Adrenal gland (tissue), 12 donors: ENCODE data around the gene APBA2. TPM values are rescaled to one million over a fixed set of nuclear protein-coding genes. Genes with fewer than 3 reads are reported as not detected.

Experiments
- DNase-seq, 7 donors: peaks; one replicate each; pipeline ENCODE4 v3.0.0-alpha.2; 2019 to 2020
- H3K27ac ChIP-seq, 5 donors: fragments of 200-600 bp; sonication (generic) in 4 of 5; 1 replicate in 3 of 5; 2 replicates in 2 of 5; pipeline versions ENCODE4 v1.5.1 to v1.8.0; 2016 to 2020; ENCODE audit warnings: mild to moderate bottlenecking in 1 of 5
- H3K27me3 ChIP-seq: fragments of 200-600 bp; 2 replicates; pipeline ENCODE4 v1.8.0; 2021
- H3K36me3 ChIP-seq, 2 donors: fragments of 200-600 bp; replicated peaks in 1 of 2; 1 replicate in 1 of 2; 2 replicates in 1 of 2; pipeline versions ENCODE4 v1.5.1 to v1.8.0; 2018 to 2022
- H3K4me1 ChIP-seq, 2 donors: fragments of 200-600 bp; replicated peaks in 1 of 2; 1 replicate in 1 of 2; 2 replicates in 1 of 2; pipeline versions ENCODE4 v1.5.1 to v1.8.0; 2018 to 2021
- H3K4me3 ChIP-seq, 4 donors: fragments of 200-600 bp; sonication (generic) in 3 of 4; one replicate each; pipeline ENCODE4 v1.5.1; 2016 to 2018
- H3K9me3 ChIP-seq, 3 donors: fragments of 200-600 bp; sonication (generic) in 1 of 3; replicated peaks in 1 of 3; 1 replicate in 2 of 3; 2 replicates in 1 of 3; pipeline versions ENCODE4 v1.5.1 to v1.8.0; 2016 to 2021
- CTCF ChIP-seq, 6 experiments: fragments of 450-650 bp in 4 of 6; fragments of 200-600 bp in 2 of 6; sonication (generic) in 1 of 6; IDR thresholded peaks; 1 replicate in 5 of 6; 2 replicates in 1 of 6; pipeline versions ENCODE4 v1.5.1 to v1.8.0; 2016 to 2021; ENCODE audit warnings: antibody characterized with exemption in 6 of 6, mild to moderate bottlenecking in 2 of 6, moderate library complexity in 1 of 6
- POLR2A ChIP-seq, 2 donors: fragments of 450-650 bp; IDR thresholded peaks; one replicate each; pipeline ENCODE4 v1.6.1; 2017; ENCODE audit warnings: antibody characterized with exemption in 2 of 2, mild to moderate bottlenecking in 2 of 2, moderate library complexity in 1 of 2
- WGBS, 4 donors: extraction: QIAGEN DNeasy Blood & Tissue Kit in 2 of 4; methylation state at CpG; one replicate each; pipeline versions ENCODE4 v1.1.5 to v1.1.7; 2013 to 2017; 5-methylcytosine and 5-hydroxymethylcytosine counted together
- intact Hi-C, 2 donors: fragments of 100-400 bp; cut with DNase I; formaldehyde crosslinking; loops; one replicate each; pipeline versions ENCODE4 v1.14.1 to v1.15.0; 2022 to 2023
- polyA plus RNA-seq, 3 donors: library from polyadenylated mRNA; stranded (reverse); fragments of 200-250 nt in 2 of 3; fragments of 350-450 nt in 1 of 3; fragmentation: Illumina TruSeq in 1 of 3; extraction: RNeasy Lipid Tissue Mini Kit (QIAGEN cat#74804) in 1 of 3; gene quantifications; one replicate each; pipeline ENCODE4 v1.2.3, GENCODE V29; 2013 to 2014
- total RNA-seq, 9 donors: library from RNA; depleted of rRNA in 4 of 9; stranded (reverse); fragments of >200 nt in 4 of 9; fragments of 120-200 nt in 1 of 9; fragmentation: NEBNext Ultra II Directional in 1 of 9; extraction: Animal tissue kit (Norgen Biotek cat#: 25700) in 1 of 9; gene quantifications; one replicate each; pipeline versions ENCODE4 v1.1.0 to v1.2.4, GENCODE V29; 2013 to 2023
- donor health status: healthy with polysubstance abuse.
- donor health status: Bipolar disorder and iron deficiency.
- donor health status: DM: yes; HTN: yes; CAD: no.
- donor health status: DM: no; HTN: no; CAD: no.
- donor health status: DM: no; HTN: no; CAD: no.
- donor health status: DM: yes; HTN: yes; CAD: no.

APBA2 gene
- total and polyA plus RNA-seq, 12 donors: 2.1 to 13.2 (median 4.7) TPM

GRCh38 chr15:29054171-29055045 is 168.6 kb downstream of the APBA2 start:
- Histone ChIP-seq H3K9me3 (no peaks in the 10 kb centered on the region), H3K27ac (no peak overlapping the region), H3K4me3 (no peak overlapping the region), H3K36me3 (no peaks in the 10 kb centered on the region), H3K27me3 (no peaks in the 10 kb centered on the region), H3K4me1 (no peaks in the 10 kb centered on the region)
- no peak for DNase-seq
- intact Hi-C loops: no loop called here
- 92 to 93% (median 92%) methylated on average over 3 to 34 of the region's 34 CpGs for WGBS, 4 donors
- no peak for TF ChIP-seq POLR2A (IDR thresholded peaks at IDR 0.05)
- TF ChIP-seq CTCF (IDR thresholded peaks at IDR 0.05): no peak

- 75 to 82% (median 80%) methylated on average over 7 of the region's 7 CpGs for WGBS, 4 donors
- intact Hi-C loops: no loop called here
- DNase-seq: no peak
These were observed 170.1 kb downstream of the APBA2 start for GRCh38 chr15:29055876-29056275.

GRCh38 chr15:29056839-29057450 is 171.2 kb downstream of the APBA2 start:
- no peak for DNase-seq
- TF ChIP-seq POLR2A (IDR thresholded peaks at IDR 0.05) (no peak), CTCF (IDR thresholded peaks at IDR 0.05) (no peak)
- Histone ChIP-seq H3K4me1 (no peaks in the 10 kb centered on the region), H3K27ac (no peak overlapping the region), H3K4me3 (no peak overlapping the region), H3K27me3 (no peaks in the 10 kb centered on the region), H3K36me3 (no peaks in the 10 kb centered on the region), H3K9me3 (no peaks in the 10 kb centered on the region)
- intact Hi-C loops: no loop called here
- 68 to 80% (median 72%) methylated on average over 3 to 4 of the region's 4 CpGs for WGBS, 4 donors

More at GRCh38 chr15:29055876-29056275, 170.1 kb downstream of the APBA2 start:
- no peaks in the 10 kb centered on the region for H3K9me3 ChIP-seq
- no peaks in the 10 kb centered on the region for H3K4me1 ChIP-seq
- H3K27me3 ChIP-seq: no peaks in the 10 kb centered on the region
- H3K27ac ChIP-seq: no peak overlapping the region
- TF ChIP-seq POLR2A (IDR thresholded peaks at IDR 0.05) (no peak), CTCF (IDR thresholded peaks at IDR 0.05) (no peak)
- H3K4me3 ChIP-seq: no peak overlapping the region
- no peaks in the 10 kb centered on the region for H3K36me3 ChIP-seq

- no peak for TF ChIP-seq POLR2A (IDR thresholded peaks at IDR 0.05)
- no peak for TF ChIP-seq CTCF (IDR thresholded peaks at IDR 0.05)
- no peaks in the 10 kb centered on the region for H3K4me1 ChIP-seq
- 79 to 84% (median 83%) methylated on average over 8 of the region's 8 CpGs for WGBS, 4 donors
These were observed 172.1 kb downstream of the APBA2 start for GRCh38 chr15:29057856-29058255.

More at GRCh38 chr15:29057856-29058255, 172.1 kb downstream of the APBA2 start:
- no peak overlapping the region for H3K4me3 ChIP-seq
- H3K9me3 ChIP-seq: no peaks in the 10 kb centered on the region
- intact Hi-C loops: no loop called here
- no peak overlapping the region for H3K27ac ChIP-seq
- H3K36me3 ChIP-seq: no peaks in the 10 kb centered on the region
- no peaks in the 10 kb centered on the region for H3K27me3 ChIP-seq
- no peak for DNase-seq
